ENCODE measurements around the gene SLC5A1.
"Not testable (repeated sequence)": the region's sequence is repeated elsewhere in the genome, so short reads cannot be mapped to it uniquely, and the experiment has no call there.

Gene SLC5A1

GRCh38 chr22:32144496-32145274 is 101.6 kb downstream of the SLC5A1 start:
- no peaks in the 10 kb centered on the region for H3K4me1 ChIP-seq (ENCODE audit: insufficient read depth, low read length)
- H3K9me3 ChIP-seq (ENCODE audit: low read length) = no peaks in the 10 kb centered on the region
- H3K36me3 ChIP-seq (ENCODE audit: insufficient read depth, low read length) = no peaks in the 10 kb centered on the region
- no peak overlapping the region for H2AFZ ChIP-seq (ENCODE audit: low read depth, low read length)
- no peak overlapping the region for H3K4me3 ChIP-seq (ENCODE audit: low read length)
- H3K27me3 ChIP-seq (ENCODE audit: insufficient read depth, low read length) = no peaks in the 10 kb centered on the region

DNA sequence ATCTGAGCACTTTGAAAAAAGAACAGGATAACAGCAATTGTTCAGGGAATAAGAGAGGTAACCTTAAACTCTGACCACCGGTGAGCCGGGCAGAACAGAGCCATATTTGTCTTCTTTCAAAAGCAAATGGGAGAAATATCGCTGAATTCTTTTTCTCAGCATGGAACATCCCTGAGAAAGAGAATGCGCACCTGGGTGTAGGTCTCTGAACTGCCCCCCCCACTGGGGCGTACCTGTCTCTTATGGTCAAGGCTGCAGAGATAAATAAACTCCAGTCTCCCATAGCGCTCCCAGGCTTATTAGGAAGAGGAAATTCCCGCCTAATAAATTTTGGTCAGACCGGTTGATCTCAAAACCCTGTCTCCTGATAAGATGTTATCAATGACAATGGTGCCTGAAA is 104.1 kb downstream of the SLC5A1 start:
- H3K36me3 ChIP-seq (ENCODE audit: insufficient read depth, low read length); H3K4me1 ChIP-seq (ENCODE audit: insufficient read depth, low read length); H3K9me3 ChIP-seq (ENCODE audit: low read length); H3K27me3 ChIP-seq (ENCODE audit: insufficient read depth, low read length); H2AFZ ChIP-seq (ENCODE audit: low read depth, low read length); H3K4me3 ChIP-seq (ENCODE audit: low read length): not testable (repeated sequence)

GRCh38 chr22:32148372-32148771 is 105.3 kb downstream of the SLC5A1 start:
- not testable (repeated sequence) for H3K4me3 ChIP-seq (ENCODE audit: low read length); H2AFZ ChIP-seq (ENCODE audit: low read depth, low read length); H3K27me3 ChIP-seq (ENCODE audit: insufficient read depth, low read length); H3K36me3 ChIP-seq (ENCODE audit: insufficient read depth, low read length); H3K4me1 ChIP-seq (ENCODE audit: insufficient read depth, low read length); H3K9me3 ChIP-seq (ENCODE audit: low read length)

- H3K36me3 ChIP-seq (ENCODE audit: insufficient read depth, low read length); H3K4me3 ChIP-seq (ENCODE audit: low read length); H3K4me1 ChIP-seq (ENCODE audit: insufficient read depth, low read length); H3K9me3 ChIP-seq (ENCODE audit: low read length); H2AFZ ChIP-seq (ENCODE audit: low read depth, low read length); H3K27me3 ChIP-seq (ENCODE audit: insufficient read depth, low read length): not testable (repeated sequence)
Measured at GRCh38 chr22:32150647-32151046, 107.6 kb downstream of the SLC5A1 start.

DNA sequence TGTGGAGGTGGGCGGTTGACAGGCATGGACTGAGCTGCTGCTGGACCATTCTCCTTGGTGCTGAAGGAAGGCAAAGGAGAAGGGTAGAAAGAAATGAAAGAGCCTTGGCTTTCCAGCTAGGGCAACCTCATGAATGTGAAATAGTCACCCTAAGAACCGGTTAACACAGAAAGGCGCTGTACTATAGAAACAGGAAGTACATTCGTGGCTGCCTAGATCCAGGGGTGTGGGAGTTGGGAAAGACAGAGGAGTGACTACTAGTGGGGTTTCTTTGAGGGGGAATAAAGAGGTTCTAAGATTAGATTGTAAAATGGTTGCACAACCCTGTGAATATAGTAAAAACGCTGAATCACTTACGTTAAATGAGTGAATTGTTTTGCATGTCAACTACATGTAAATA is 108.6 kb downstream of the SLC5A1 start:
- not testable (repeated sequence) for H2AFZ ChIP-seq (ENCODE audit: low read depth, low read length); H3K9me3 ChIP-seq (ENCODE audit: low read length); H3K4me1 ChIP-seq (ENCODE audit: insufficient read depth, low read length); H3K27me3 ChIP-seq (ENCODE audit: insufficient read depth, low read length); H3K36me3 ChIP-seq (ENCODE audit: insufficient read depth, low read length); H3K4me3 ChIP-seq (ENCODE audit: low read length)

GRCh38 chr22:32154727-32155126 is 111.7 kb downstream of the SLC5A1 start:
- not testable (repeated sequence) for H3K36me3 ChIP-seq (ENCODE audit: insufficient read depth, low read length); H3K9me3 ChIP-seq (ENCODE audit: low read length); H3K4me3 ChIP-seq (ENCODE audit: low read length); H3K27me3 ChIP-seq (ENCODE audit: insufficient read depth, low read length); H3K4me1 ChIP-seq (ENCODE audit: insufficient read depth, low read length); H2AFZ ChIP-seq (ENCODE audit: low read depth, low read length)

- H3K9me3 ChIP-seq (ENCODE audit: low read length); H3K27me3 ChIP-seq (ENCODE audit: insufficient read depth, low read length); H3K36me3 ChIP-seq (ENCODE audit: insufficient read depth, low read length); H3K4me3 ChIP-seq (ENCODE audit: low read length); H3K4me1 ChIP-seq (ENCODE audit: insufficient read depth, low read length); H2AFZ ChIP-seq (ENCODE audit: low read depth, low read length): not testable (repeated sequence)
Measured at GRCh38 chr22:32157632-32158031, 114.6 kb downstream of the SLC5A1 start.

- no peak within 1 kb of the TSS for H3K4me3 ChIP-seq (ENCODE audit: low read length)
- no peaks in the 10 kb centered on the region for H3K9me3 ChIP-seq (ENCODE audit: low read length)
- no peaks in the 10 kb centered on the region for H3K4me1 ChIP-seq (ENCODE audit: insufficient read depth, low read length)
- no peak within 1 kb of the TSS for H2AFZ ChIP-seq (ENCODE audit: low read depth, low read length)
- H3K36me3 ChIP-seq (ENCODE audit: insufficient read depth, low read length) = no peaks in the 10 kb centered on the region
- H3K27me3 ChIP-seq (ENCODE audit: insufficient read depth, low read length) = peaks cover 8% of the 10 kb centered on the region
Measured at GRCh38 chr22:32158712-32159533, 115.9 kb downstream of the SLC5A1 start, which contains the start of gene C22orf42. TSS of gene C22orf42 (minus strand) at chr22:32159303. CDS start at chr22:32159215, 88 bp downstream.

DNA sequence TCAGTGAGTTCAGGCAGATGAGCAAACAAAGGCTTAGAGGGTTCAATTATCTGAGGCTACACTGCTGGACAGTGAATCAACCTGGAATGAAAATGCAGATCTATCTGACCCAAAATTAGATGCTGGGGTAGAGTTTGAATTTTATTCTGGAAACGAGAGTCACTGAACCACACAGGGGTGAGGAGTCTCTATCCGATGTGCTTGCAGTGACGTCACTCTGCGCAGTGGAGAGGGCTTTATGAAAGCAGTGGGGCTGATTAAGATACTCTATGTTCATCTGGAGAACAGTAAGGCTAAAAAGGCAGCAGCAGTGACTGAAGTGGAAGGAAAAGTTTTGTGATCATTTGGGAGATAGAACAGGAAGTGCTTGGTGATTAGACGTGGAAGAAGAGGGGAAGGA is 117.3 kb downstream of the SLC5A1 start:
- H3K9me3 ChIP-seq (ENCODE audit: low read length); H2AFZ ChIP-seq (ENCODE audit: low read depth, low read length): not testable (repeated sequence)

More for the DNA sequence above, 117.3 kb downstream of the SLC5A1 start:
- not testable (repeated sequence) for H3K36me3 ChIP-seq (ENCODE audit: insufficient read depth, low read length); H3K4me3 ChIP-seq (ENCODE audit: low read length); H3K4me1 ChIP-seq (ENCODE audit: insufficient read depth, low read length)
- H3K27me3 ChIP-seq (ENCODE audit: insufficient read depth, low read length) = peaks cover 13% of the 10 kb centered on the region

All from neuron (in vitro differentiated cells).